Fibroblast of gingiva (primary cell): ENCODE results near the gene UBE3B.

ENCODE experiments used
- DNase-seq: peaks from one replicate; pipeline ENCODE4 v3.0.0-alpha.2; 2011; ENCODE audit warnings: low read depth

Gene UBE3B

GRCh38 chr12:109448707-109449390, 28.6 kb upstream of the UBE3B start:
- peak; percentile 55 for DNase-seq

GRCh38 chr12:109449845-109450532, 27.4 kb upstream of the UBE3B start:
- DNase-seq, result no peak

- DNase-seq, result no peak
Measured at GRCh38 chr12:109450980-109451379, 26.5 kb upstream of the UBE3B start.

GRCh38 chr12:109451400-109451799, 26.0 kb upstream of the UBE3B start:
- no peak for DNase-seq

- no peak for DNase-seq
Measured at GRCh38 chr12:109452489-109452888, 24.9 kb upstream of the UBE3B start.

DNA sequence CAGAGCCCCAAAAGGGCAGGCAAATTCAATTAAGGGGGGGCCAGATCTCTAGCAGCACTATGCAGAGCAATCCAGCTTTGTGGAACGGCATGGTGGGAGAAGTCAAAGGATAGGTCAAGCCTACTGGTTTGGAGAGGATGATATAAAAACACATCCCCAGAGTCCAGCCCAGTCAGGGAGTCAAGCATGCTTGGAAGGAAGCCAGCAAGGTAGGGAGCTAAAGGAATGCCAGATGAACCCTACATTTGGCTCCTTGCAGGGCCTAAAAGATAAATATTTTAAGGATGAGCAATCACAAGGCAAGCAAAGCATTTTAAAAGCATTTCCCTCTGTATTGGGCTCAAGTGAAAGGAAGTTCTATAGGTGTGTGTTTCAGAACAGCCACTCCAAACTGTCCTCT, 21.7 kb upstream of the UBE3B start:
- no peak for DNase-seq

- peak; percentile 73 for DNase-seq
Measured at GRCh38 chr12:109458086-109458485, 19.3 kb upstream of the UBE3B start.

DNA sequence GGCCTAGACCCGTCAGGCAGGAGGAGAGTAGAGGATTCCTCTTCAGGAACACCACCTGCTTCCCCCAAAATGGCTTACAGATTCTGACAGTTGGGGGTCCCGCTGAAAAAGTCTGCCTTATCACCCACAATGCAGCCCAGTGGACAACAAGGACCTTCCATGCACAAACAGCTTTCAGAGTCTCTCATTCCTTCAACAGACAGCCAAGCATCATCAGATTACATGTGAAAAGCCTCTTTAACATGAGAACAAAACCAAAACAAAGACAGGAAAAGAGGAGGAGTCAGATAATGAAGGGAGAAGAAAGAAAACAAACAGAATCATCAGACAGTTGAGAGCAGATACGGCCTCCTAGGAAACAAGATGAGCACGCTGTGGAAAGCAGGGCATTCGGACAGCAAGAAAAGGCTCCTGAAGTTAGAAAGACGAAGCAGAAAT, 18.6 kb upstream of the UBE3B start:
- DNase-seq, result peak; percentile 65

GRCh38 chr12:109459247-109459646, 18.2 kb upstream of the UBE3B start:
- peak; percentile 62 for DNase-seq

DNA sequence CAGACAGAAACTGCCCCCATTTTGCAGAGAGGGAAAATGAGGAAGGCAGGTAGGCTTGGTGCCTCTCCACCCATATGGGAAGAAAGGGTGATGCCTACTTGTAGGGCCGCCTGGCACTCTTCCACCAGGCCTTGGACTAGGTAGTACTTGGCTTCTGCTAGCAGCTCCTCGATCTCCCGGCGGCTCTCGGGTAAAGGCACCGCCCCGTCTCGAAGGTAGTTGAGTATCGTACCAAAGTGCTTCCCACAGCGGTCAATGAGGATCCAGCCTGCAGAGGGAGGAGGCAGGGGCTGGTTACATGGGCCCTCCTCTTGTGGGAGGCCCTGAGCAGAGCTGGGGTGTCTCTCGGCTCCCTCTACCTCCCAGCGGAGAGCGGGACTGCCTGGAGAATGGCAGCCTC, 16.9 kb upstream of the UBE3B start:
- no peak for DNase-seq

DNA sequence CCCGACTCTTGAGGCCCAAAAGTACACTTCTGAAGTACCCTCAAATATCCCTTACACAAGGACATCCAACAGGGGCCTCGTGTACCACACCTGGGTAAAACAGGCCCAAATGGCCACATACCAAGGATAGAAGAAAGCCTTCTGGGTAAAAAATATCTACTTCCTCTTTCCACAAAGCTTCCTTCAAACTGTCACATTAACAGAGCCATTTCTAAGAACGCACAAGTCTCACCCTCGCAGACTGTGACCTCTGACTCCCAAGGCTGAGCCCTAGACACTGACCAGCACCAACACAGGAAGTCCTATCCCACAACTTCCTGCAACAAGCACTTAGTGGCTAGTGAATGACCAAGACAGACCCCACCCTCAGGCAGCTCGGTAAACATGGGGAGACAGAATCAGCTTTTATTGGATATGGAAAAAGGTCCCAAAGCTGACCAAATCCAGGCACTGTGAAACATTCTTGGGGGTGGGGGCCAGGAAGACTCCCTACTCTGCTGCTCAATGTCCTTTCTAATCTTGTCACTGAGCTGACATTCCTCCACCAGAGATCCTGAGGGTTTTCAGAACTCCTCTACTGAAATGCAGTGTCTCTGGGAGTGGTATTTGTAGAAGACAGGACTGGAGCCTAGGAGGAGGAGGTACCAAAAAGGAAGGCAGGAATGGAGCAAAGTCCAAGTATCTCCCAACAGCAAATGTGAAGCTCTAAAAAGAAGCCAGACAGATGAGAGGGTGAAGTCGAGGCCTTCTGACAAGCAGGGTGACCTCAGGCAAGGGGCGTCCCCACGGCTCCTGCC, 16.2 kb upstream of the UBE3B start:
- no peak for DNase-seq

GRCh38 chr12:109461846-109462756, 15.3 kb upstream of the UBE3B start:
- DNase-seq, result peak; percentile 99

GRCh38 chr12:109462868-109463692, 14.4 kb upstream of the UBE3B start:
- DNase-seq, result peak; percentile 97

- peak; percentile 67 for DNase-seq
Measured at GRCh38 chr12:109463756-109464155, 13.7 kb upstream of the UBE3B start.

GRCh38 chr12:109464642-109465351, 12.6 kb upstream of the UBE3B start:
- peak; percentile 88 for DNase-seq

DNA sequence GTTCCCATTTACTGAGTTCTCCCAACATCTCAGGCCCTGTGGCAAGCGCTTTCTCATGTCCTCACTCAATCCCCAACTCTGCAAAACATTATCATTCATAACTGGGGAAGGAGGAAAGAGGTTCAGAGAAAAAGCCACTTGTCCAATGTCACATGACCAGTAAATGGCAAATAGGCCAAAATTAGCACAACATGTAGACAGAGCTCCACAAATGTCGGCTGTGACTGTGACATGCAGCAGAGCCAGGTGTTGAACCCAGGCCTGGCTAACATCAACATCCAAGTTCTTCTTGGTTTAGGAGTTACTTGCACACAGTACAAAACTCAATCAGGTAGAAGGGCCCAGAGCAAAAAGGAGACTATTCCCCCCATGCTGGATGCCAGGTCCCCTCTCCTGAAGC, 11.1 kb upstream of the UBE3B start:
- DNase-seq, result no peak

DNA sequence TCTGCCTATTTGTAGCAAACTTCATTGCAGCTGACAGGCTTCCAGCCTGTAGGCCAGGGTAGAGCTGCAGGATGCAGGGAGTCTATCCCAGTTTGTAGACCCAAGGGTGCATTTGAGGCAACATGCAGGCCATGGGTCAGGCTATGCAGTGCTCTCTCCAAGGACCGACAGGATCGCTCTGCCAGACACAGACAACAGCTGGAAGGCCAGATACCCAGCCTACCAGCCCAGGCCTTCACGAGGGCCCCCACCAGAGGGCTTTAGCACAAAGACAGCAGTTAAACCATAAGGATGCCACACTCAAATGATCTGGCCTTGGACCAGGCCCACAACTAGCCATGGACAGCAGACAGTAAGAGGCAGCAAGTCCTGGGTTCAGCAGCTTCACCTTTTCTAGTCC, 10.6 kb upstream of the UBE3B start:
- DNase-seq, result no peak

- DNase-seq, result no peak
Measured at GRCh38 chr12:109467978-109468676, 9.3 kb upstream of the UBE3B start.

DNA sequence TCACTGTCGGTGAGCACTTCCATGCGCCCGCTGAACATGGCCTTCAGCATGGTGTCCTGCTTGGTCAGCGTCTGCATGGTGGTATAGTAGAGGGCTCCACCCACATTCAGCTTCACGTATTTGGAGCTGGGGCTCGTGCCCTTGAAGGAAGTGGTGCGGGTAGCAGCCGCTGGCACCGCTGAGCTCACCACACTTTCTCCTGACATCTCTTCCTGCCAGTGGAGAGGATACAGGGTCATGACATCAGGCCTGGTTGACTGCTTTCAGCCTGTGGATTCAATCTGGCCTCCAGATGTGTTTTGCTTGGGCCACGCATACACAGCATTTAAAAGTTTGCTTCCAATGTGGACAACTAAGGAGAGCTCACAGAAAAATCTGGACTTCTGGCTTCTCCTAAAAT, 7.9 kb upstream of the UBE3B start:
- peak; percentile 88 for DNase-seq

DNA sequence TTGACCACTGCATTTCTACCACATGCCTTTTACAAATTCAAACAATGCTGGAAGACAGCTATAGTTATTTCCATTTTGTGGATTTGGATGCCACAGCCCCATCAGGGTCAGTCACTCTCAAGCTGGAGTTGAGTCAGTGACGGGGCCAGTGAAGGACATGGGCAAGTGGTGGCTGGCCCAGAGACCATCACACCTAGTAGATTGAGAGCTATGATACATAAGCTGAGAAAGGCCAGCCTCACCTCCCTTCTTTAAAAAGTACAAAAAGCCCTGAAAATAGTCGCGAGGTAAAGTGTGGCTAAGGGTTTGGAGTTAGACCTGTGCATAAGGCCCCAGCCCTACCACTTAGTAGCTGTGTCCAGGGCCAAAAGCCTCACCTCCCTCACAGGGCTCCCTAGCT, 4.4 kb upstream of the UBE3B start:
- no peak for DNase-seq
